OCI-LY7 (cell line): ENCODE data around the gene INF2.

Experiments used
- CTCF ChIP-seq: fragments of 200-600 bp; sonication (generic); conservative IDR thresholded peaks from 2 replicates; pipeline ENCODE4 v1.5.1; 2014; ENCODE audit warnings: mild to moderate bottlenecking, antibody characterized with exemption, low read length, moderate library complexity, mixed read lengths
- EZH2phosphoT487 ChIP-seq: fragments of 200-600 bp; sonication (generic); IDR thresholded peaks from 2 replicates; pipeline ENCODE4 v1.6.1; 2018; ENCODE audit warnings: low read depth, borderline replicate concordance, mild to moderate bottlenecking, mixed run types, antibody characterized with exemption, low read length, moderate library complexity, mixed read lengths

- TF ChIP-seq CTCF (no peak), EZH2phosphoT487 (no peak)
These were observed 63.5 kb downstream of the INF2 start, which contains the start of gene SIVA1 for GRCh38 chr14:104752735-104753527.
